MM.1S (cell line): ENCODE data around the gene SLC39A6.

Experiments used
- CTCF ChIP-seq: fragments of 300-600 bp; sonication (generic); IDR thresholded peaks from 2 replicates; pipeline ENCODE4 v1.5.1; 2016; ENCODE audit warnings: antibody characterized with exemption, low read length, mixed read lengths
- EZH2 ChIP-seq: fragments of 300-600 bp; sonication (generic); optimal IDR thresholded peaks from 2 replicates; pipeline ENCODE3; 2017; ENCODE audit warnings: low read depth, mild to moderate bottlenecking, antibody characterized with exemption, low read length, mixed read lengths
- EZH2phosphoT487 ChIP-seq: fragments of 300-600 bp; sonication (generic); IDR thresholded peaks from 2 replicates; pipeline ENCODE4 v1.6.1; 2018; ENCODE audit warnings: antibody characterized with exemption, low read length

- TF ChIP-seq CTCF, result no peak
- no peak for TF ChIP-seq EZH2
- TF ChIP-seq EZH2phosphoT487, result no peak
These were observed 10.1 kb upstream of the SLC39A6 start for GRCh38 chr18:36139245-36139644.
